ENCODE data around the gene F8.
"Not testable (repeated sequence)": the region's sequence is repeated elsewhere in the genome, so short reads cannot be mapped to it uniquely, and the experiment has no call there.

The F8 gene

DNA sequence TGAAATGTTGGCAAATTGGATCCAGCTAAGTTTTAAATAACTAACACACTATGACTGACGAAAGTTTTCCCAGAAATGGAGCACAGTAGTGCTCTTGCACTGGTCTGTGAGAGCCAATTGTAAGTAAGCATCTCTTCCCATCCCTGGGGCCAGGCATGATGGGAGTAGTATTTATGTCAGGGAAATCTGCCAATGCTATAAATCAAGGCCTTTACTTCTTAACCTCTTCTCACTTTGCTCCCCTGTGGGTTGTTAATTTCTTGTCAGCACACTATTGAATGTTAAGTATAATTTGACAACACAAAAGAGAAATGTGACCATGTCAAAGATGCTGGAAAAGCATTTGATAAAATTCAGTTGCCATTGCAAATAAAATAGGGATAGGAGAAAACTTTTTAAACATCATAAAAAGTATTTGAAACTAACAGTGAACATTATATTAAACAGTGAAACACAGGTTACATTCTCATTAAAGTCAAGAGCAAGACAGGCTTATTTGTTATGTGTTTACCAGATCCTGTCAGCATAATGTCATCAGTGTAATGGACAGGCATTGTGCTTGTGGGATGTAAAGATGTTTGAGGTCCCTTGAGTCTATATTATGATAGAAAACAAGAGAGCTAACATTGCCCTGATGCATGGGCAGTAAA, 131.4 kb downstream of the F8 start:
- Histone ChIP-seq H3K27me3 (ENCODE audit: insufficient read depth, low read length) (no peaks in the 10 kb centered on the region), H3K27ac (ENCODE audit: low read length) (no peak overlapping the region), H3K9ac (ENCODE audit: low read depth, low read length) (no peak overlapping the region), H3K36me3 (ENCODE audit: insufficient read depth, low read depth, low read length) (no peaks in the 10 kb centered on the region), H3K4me3 (ENCODE audit: low read length) (no peak overlapping the region), H3K9me3 (ENCODE audit: insufficient read depth, low read depth, low read length) (no peaks in the 10 kb centered on the region), H3K4me1 (ENCODE audit: insufficient read depth, low read length) (no peaks in the 10 kb centered on the region; the same call in 1 of the 2 replicates)

DNA sequence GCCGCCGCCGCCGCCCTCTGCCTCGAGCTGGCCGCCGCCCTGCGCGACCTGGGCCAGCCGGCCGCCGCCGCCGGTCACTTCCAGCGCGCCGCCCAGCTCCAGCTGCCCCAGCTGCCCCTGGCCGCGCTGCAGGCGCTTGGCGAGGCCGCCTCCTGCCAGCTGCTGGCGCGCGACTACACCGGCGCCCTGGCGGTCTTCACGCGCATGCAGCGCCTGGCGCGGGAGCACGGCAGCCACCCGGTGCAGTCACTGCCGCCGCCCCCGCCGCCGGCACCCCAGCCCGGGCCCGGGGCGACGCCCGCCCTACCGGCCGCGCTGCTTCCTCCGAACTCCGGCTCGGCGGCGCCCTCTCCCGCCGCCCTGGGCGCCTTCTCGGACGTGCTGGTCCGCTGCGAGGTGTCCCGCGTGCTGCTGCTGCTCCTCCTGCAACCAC, 135.7 kb downstream of the F8 start:
- not testable (repeated sequence) for H3K9me3 ChIP-seq (ENCODE audit: insufficient read depth, low read depth, low read length); H3K4me1 ChIP-seq (ENCODE audit: insufficient read depth, low read length); H3K27me3 ChIP-seq (ENCODE audit: insufficient read depth, low read length); H3K4me3 ChIP-seq (ENCODE audit: low read length); H3K9ac ChIP-seq (ENCODE audit: low read depth, low read length); H3K27ac ChIP-seq (ENCODE audit: low read length); H3K36me3 ChIP-seq (ENCODE audit: insufficient read depth, low read depth, low read length)

- not testable (repeated sequence) for H3K4me1 ChIP-seq (ENCODE audit: insufficient read depth, low read length); H3K27me3 ChIP-seq (ENCODE audit: insufficient read depth, low read length); H3K27ac ChIP-seq (ENCODE audit: low read length); H3K9me3 ChIP-seq (ENCODE audit: insufficient read depth, low read depth, low read length); H3K36me3 ChIP-seq (ENCODE audit: insufficient read depth, low read depth, low read length); H3K9ac ChIP-seq (ENCODE audit: low read depth, low read length); H3K4me3 ChIP-seq (ENCODE audit: low read length)
Measured at GRCh38 chrX:154886069-154886788, 136.3 kb downstream of the F8 start, which contains the start of gene F8A1. Gene F8A1, plus strand, starts transcription at chrX:154886355. Its CDS starts 20 bp downstream, at chrX:154886375.

DNA sequence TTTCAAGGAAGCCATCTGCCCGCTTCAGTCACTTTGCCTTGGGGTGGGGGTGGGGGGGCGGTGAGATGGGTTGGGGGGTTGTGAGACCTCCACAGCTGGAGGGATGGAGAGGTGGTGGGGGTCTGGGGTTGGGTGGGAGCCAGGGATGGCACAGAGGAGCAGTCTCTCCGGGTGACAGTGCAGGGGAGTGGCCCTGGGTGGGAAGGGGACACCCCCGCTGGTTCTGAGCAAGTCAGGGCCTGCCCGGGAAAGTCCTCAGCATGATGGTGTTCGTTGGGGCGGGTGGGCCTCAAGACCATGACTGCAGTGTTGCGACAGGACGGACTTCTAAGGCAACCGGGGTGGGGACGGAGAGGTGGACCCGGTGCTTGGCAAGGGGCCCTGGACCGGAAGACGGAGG, 137.0 kb downstream of the F8 start:
- not testable (repeated sequence) for H3K27ac ChIP-seq (ENCODE audit: low read length); H3K4me3 ChIP-seq (ENCODE audit: low read length); H3K9me3 ChIP-seq (ENCODE audit: insufficient read depth, low read depth, low read length); H3K27me3 ChIP-seq (ENCODE audit: insufficient read depth, low read length); H3K9ac ChIP-seq (ENCODE audit: low read depth, low read length); H3K4me1 ChIP-seq (ENCODE audit: insufficient read depth, low read length); H3K36me3 ChIP-seq (ENCODE audit: insufficient read depth, low read depth, low read length)

DNA sequence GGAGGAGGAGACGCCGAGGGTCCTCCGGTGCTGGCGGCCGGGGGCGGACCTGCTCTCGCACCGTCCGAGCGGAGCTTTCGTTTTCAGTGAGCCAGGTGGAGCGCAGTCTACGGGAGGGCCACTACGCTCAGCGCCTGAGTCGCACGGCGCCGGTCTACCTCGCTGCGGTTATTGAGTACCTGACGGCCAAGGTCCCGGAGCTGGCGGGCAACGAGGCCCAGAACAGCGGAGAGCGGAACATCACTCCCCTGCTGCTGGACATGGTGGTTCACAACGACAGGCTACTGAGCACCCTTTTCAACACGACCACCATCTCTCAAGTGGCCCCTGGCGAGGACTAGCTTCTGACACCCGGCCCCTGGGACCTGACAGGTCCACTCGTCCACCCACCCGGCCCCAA, 137.5 kb downstream of the F8 start:
- not testable (repeated sequence) for H3K4me3 ChIP-seq (ENCODE audit: low read length)

DNA sequence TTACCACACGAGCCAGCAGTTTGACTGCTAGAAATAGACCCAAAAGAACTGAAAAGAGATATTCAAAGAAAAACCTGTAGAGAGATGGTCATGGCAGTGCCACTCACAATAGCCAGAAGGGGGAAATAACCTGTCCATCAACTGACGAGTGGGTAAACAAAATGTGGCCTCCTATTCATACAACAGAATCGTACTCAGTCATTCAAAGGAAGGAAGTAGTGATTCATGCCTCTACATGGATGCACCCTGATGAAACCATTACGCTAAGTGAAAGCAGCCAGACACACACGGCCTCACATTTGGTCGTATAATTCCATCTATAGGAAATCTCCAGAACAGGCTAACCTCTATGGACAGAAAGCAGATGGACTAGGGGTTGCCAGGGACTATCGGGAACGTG, 138.5 kb downstream of the F8 start:
- H3K4me3 ChIP-seq (ENCODE audit: low read length); H3K27ac ChIP-seq (ENCODE audit: low read length); H3K9me3 ChIP-seq (ENCODE audit: insufficient read depth, low read depth, low read length); H3K9ac ChIP-seq (ENCODE audit: low read depth, low read length); H3K27me3 ChIP-seq (ENCODE audit: insufficient read depth, low read length); H3K4me1 ChIP-seq (ENCODE audit: insufficient read depth, low read length); H3K36me3 ChIP-seq (ENCODE audit: insufficient read depth, low read depth, low read length): not testable (repeated sequence)

More for the DNA sequence above, 137.5 kb downstream of the F8 start:
- H3K36me3 ChIP-seq (ENCODE audit: insufficient read depth, low read depth, low read length); H3K9me3 ChIP-seq (ENCODE audit: insufficient read depth, low read depth, low read length); H3K27me3 ChIP-seq (ENCODE audit: insufficient read depth, low read length); H3K9ac ChIP-seq (ENCODE audit: low read depth, low read length); H3K27ac ChIP-seq (ENCODE audit: low read length); H3K4me1 ChIP-seq (ENCODE audit: insufficient read depth, low read length): not testable (repeated sequence)

DNA sequence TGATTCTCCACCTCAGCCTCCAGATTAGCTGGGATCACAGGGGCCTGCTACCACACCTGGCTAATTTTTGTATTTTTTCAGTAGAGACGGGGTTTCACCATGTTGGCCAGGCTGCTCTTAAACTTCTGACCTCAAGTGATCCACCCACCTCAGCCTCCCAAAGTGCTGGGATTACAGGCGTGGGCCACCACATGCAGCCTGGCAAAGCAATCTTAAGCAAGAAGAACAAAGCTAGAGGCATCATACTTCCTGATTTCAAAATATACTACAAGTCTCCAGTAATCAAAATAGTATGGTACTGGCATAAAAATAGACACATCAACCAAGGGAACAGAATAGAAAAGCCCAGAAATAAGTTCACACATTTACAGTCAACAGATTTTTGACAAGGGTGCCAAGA, 149.2 kb downstream of the F8 start:
- Histone ChIP-seq H3K27me3 (ENCODE audit: insufficient read depth, low read length) (no peaks in the 10 kb centered on the region), H3K9me3 (ENCODE audit: insufficient read depth, low read depth, low read length) (no peaks in the 10 kb centered on the region), H3K27ac (ENCODE audit: low read length) (no peak overlapping the region), H3K4me3 (ENCODE audit: low read length) (no peak overlapping the region), H3K9ac (ENCODE audit: low read depth, low read length) (no peak overlapping the region), H3K36me3 (ENCODE audit: insufficient read depth, low read depth, low read length) (no peaks in the 10 kb centered on the region), H3K4me1 (ENCODE audit: insufficient read depth, low read length) (no peaks in the 10 kb centered on the region)

DNA sequence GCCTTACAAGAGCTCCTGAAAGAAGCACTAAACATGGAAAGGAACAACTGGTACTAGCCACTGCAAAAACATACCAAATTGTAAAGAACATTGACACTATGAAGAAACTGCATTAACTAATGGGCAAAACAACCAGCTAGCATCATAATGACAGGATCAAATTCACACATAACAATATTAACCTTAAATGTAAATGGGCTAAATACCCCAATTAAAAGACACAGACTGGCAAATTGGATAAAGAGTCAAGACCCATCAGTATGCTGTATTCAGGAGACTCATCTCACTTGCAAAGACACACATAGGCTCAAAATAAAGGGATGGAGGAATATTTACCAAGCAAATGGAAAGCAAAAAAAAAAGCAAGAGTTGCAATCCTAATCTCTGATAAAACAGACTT, 154.0 kb downstream of the F8 start:
- H3K9me3 ChIP-seq (ENCODE audit: insufficient read depth, low read depth, low read length); H3K4me3 ChIP-seq (ENCODE audit: low read length); H3K4me1 ChIP-seq (ENCODE audit: insufficient read depth, low read length); H3K9ac ChIP-seq (ENCODE audit: low read depth, low read length); H3K27ac ChIP-seq (ENCODE audit: low read length); H3K36me3 ChIP-seq (ENCODE audit: insufficient read depth, low read depth, low read length); H3K27me3 ChIP-seq (ENCODE audit: insufficient read depth, low read length): not testable (repeated sequence)

GRCh38 chrX:154855256-154855655, 167.3 kb downstream of the F8 start:
- Histone ChIP-seq H3K36me3 (ENCODE audit: insufficient read depth, low read depth, low read length) (no peaks in the 10 kb centered on the region), H3K4me1 (ENCODE audit: insufficient read depth, low read length) (no peaks in the 10 kb centered on the region), H3K27ac (ENCODE audit: low read length) (no peak overlapping the region), H3K9ac (ENCODE audit: low read depth, low read length) (no peak overlapping the region), H3K27me3 (ENCODE audit: insufficient read depth, low read length) (no peaks in the 10 kb centered on the region), H3K9me3 (ENCODE audit: insufficient read depth, low read depth, low read length) (no peaks in the 10 kb centered on the region), H3K4me3 (ENCODE audit: low read length) (no peak overlapping the region)

DNA sequence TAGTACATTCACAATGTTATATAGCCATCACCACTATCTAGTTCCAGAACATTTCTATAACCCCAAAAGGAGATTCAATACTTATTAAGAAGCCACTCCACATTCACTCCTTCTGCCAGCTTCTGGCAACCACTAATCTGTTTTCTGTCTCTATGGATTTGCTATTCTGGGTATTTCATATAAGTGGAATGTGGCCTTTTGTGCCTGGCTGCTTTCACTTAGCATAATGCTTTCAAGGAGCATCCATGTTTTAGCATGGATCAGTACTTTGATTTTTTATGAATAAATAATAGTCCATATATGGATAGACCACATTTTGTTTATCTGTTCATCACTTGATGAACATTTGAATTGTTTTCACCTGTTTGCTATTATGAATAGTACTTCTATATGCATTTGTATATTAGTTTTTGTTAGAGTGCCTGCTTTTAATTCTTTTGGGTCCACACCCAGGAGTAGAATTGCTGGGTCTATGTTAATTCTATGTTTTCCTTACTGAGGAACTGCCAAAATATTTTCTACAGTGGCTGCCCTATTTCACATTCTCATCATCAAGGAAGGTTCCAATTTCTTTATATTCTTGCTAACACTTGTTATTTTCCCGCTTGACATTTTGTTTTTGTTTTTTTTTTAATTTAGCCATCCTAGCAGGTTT, 171.4 kb downstream of the F8 start:
- no peaks in the 10 kb centered on the region for H3K36me3 ChIP-seq (ENCODE audit: insufficient read depth, low read depth, low read length)
- no peaks in the 10 kb centered on the region for H3K4me1 ChIP-seq (ENCODE audit: insufficient read depth, low read length)
- no peak overlapping the region for H3K9ac ChIP-seq (ENCODE audit: low read depth, low read length)
- peaks cover 6% of the 10 kb centered on the region; the same call in 1 of the 2 replicates for H3K9me3 ChIP-seq (ENCODE audit: insufficient read depth, low read depth, low read length)
- no peak overlapping the region for H3K4me3 ChIP-seq (ENCODE audit: low read length)
- H3K27ac ChIP-seq (ENCODE audit: low read length): no peak overlapping the region
- H3K27me3 ChIP-seq (ENCODE audit: insufficient read depth, low read length): no peaks in the 10 kb centered on the region

DNA sequence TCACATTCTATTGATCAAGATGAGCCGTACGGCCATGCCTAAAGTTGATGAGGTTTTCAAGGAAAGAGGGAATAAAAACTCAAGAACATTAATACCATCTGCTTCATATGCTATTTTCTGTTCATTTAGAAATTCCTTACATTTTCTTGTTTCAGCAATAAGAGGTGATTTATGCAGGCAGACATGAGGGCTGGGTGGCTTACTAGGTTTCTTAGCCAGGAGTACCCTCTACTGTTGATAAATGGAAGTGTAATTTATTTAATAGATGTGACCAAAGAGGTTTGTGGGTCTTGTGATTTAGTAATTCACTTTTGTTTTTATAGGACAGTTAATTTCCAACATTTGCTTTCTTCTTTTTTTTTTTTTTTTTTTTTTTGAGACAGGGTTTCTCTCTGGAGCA, 181.7 kb downstream of the F8 start:
- Histone ChIP-seq H3K9me3 (ENCODE audit: insufficient read depth, low read depth, low read length) (no peaks in the 10 kb centered on the region), H3K27ac (ENCODE audit: low read length) (no peak overlapping the region), H3K4me1 (ENCODE audit: insufficient read depth, low read length) (no peaks in the 10 kb centered on the region), H3K4me3 (ENCODE audit: low read length) (no peak overlapping the region), H3K9ac (ENCODE audit: low read depth, low read length) (no peak overlapping the region), H3K36me3 (ENCODE audit: insufficient read depth, low read depth, low read length) (no peaks in the 10 kb centered on the region), H3K27me3 (ENCODE audit: insufficient read depth, low read length) (no peaks in the 10 kb centered on the region)

- no peaks in the 10 kb centered on the region for H3K9me3 ChIP-seq (ENCODE audit: insufficient read depth, low read depth, low read length)
- no peaks in the 10 kb centered on the region for H3K36me3 ChIP-seq (ENCODE audit: insufficient read depth, low read depth, low read length)
- no peak overlapping the region for H3K9ac ChIP-seq (ENCODE audit: low read depth, low read length)
- H3K4me1 ChIP-seq (ENCODE audit: insufficient read depth, low read length): no peaks in the 10 kb centered on the region
- H3K27me3 ChIP-seq (ENCODE audit: insufficient read depth, low read length): no peaks in the 10 kb centered on the region
- H3K4me3 ChIP-seq (ENCODE audit: low read length): no peak overlapping the region
- no peak overlapping the region for H3K27ac ChIP-seq (ENCODE audit: low read length)
Measured at GRCh38 chrX:154836163-154836562, 186.4 kb downstream of the F8 start.

All from iPS-20b (cell line).